ENCODE measurements around the gene AMDHD2.
"Not testable (repeated sequence)": the region's sequence is repeated elsewhere in the genome, so short reads cannot be mapped to it uniquely, and the experiment has no call there.

The AMDHD2 gene

GRCh38 chr16:2477327-2477726 is 42.8 kb upstream of the AMDHD2 start:
- Histone ChIP-seq H3K27me3 (ENCODE audit: control insufficient read depth, low read length) (no peaks in the 10 kb centered on the region), H3K9me3 (ENCODE audit: control insufficient read depth, insufficient read depth, low read length) (no peaks in the 10 kb centered on the region), H3K4me3 (ENCODE audit: low read length) (no peak overlapping the region), H3K79me2 (ENCODE audit: control insufficient read depth, low read length) (peaks cover 90% of the 10 kb centered on the region), H3K36me3 (ENCODE audit: control insufficient read depth, low read length) (peaks cover 14% of the 10 kb centered on the region), H3K27ac (ENCODE audit: low read depth, low read length) (no peak overlapping the region), H3K4me1 (ENCODE audit: control insufficient read depth, low read length) (peaks cover 28% of the 10 kb centered on the region), H3K9me2 (replicated peaks; ENCODE audit: control insufficient read depth, low read length) (no peaks in the 10 kb centered on the region), H4K20me1 (ENCODE audit: control insufficient read depth, insufficient read depth, low read depth, low read length) (peaks cover 21% of the 10 kb centered on the region; the same call in 1 of the 2 replicates), H3F3A (ENCODE audit: control insufficient read depth, insufficient read depth) (no peaks in the 10 kb centered on the region), H3K4me2 (ENCODE audit: low read length) (no peak overlapping the region)
- TF ChIP-seq CTCF (IDR thresholded peaks at IDR 0.05; ENCODE audit: low read depth, low read length, poor library complexity, severe bottlenecking) (no peak), EZH2phosphoT487 (IDR thresholded peaks at IDR 0.05; ENCODE audit: borderline replicate concordance, low read length) (no peak)

GRCh38 chr16:2478279-2478678 is 41.9 kb upstream of the AMDHD2 start:
- H3K79me2 ChIP-seq (ENCODE audit: control insufficient read depth, low read length), result peaks cover 83% of the 10 kb centered on the region
- no peak overlapping the region for H3K4me2 ChIP-seq (ENCODE audit: low read length)

GRCh38 chr16:2479996-2480395 is 40.2 kb upstream of the AMDHD2 start:
- H3K9me2 ChIP-seq (replicated peaks; ENCODE audit: control insufficient read depth, low read length); H3K27me3 ChIP-seq (ENCODE audit: control insufficient read depth, low read length); H3K4me3 ChIP-seq (ENCODE audit: low read length); H3K27ac ChIP-seq (ENCODE audit: low read depth, low read length); H3F3A ChIP-seq (ENCODE audit: control insufficient read depth, insufficient read depth); H3K36me3 ChIP-seq (ENCODE audit: control insufficient read depth, low read length); H3K9me3 ChIP-seq (ENCODE audit: control insufficient read depth, insufficient read depth, low read length); H3K4me2 ChIP-seq (ENCODE audit: low read length): not testable (repeated sequence)
- H4K20me1 ChIP-seq (ENCODE audit: control insufficient read depth, insufficient read depth, low read depth, low read length), result peaks cover 21% of the 10 kb centered on the region; the same call in 1 of the 2 replicates
- H3K4me1 ChIP-seq (ENCODE audit: control insufficient read depth, low read length), result peaks cover 15% of the 10 kb centered on the region
- peaks cover 74% of the 10 kb centered on the region for H3K79me2 ChIP-seq (ENCODE audit: control insufficient read depth, low read length)

More at GRCh38 chr16:2478279-2478678, 41.9 kb upstream of the AMDHD2 start:
- Histone ChIP-seq H3F3A (ENCODE audit: control insufficient read depth, insufficient read depth) (no peaks in the 10 kb centered on the region), H3K27me3 (ENCODE audit: control insufficient read depth, low read length) (no peaks in the 10 kb centered on the region), H4K20me1 (ENCODE audit: control insufficient read depth, insufficient read depth, low read depth, low read length) (peaks cover 21% of the 10 kb centered on the region; the same call in 1 of the 2 replicates), H3K9me2 (replicated peaks; ENCODE audit: control insufficient read depth, low read length) (no peaks in the 10 kb centered on the region), H3K4me1 (ENCODE audit: control insufficient read depth, low read length) (peaks cover 18% of the 10 kb centered on the region), H3K27ac (ENCODE audit: low read depth, low read length) (no peak overlapping the region), H3K9me3 (ENCODE audit: control insufficient read depth, insufficient read depth, low read length) (no peaks in the 10 kb centered on the region), H3K36me3 (ENCODE audit: control insufficient read depth, low read length) (peaks cover 14% of the 10 kb centered on the region), H3K4me3 (ENCODE audit: low read length) (no peak overlapping the region)
- TF ChIP-seq EZH2phosphoT487 (IDR thresholded peaks at IDR 0.05; ENCODE audit: borderline replicate concordance, low read length) (no peak), CTCF (IDR thresholded peaks at IDR 0.05; ENCODE audit: low read depth, low read length, poor library complexity, severe bottlenecking) (no peak)

GRCh38 chr16:2480948-2481347 is 39.2 kb upstream of the AMDHD2 start:
- peaks cover 21% of the 10 kb centered on the region; the same call in 1 of the 2 replicates for H4K20me1 ChIP-seq (ENCODE audit: control insufficient read depth, insufficient read depth, low read depth, low read length)
- H3K27ac ChIP-seq (ENCODE audit: low read depth, low read length), result no peak overlapping the region
- H3K9me3 ChIP-seq (ENCODE audit: control insufficient read depth, insufficient read depth, low read length), result no peaks in the 10 kb centered on the region
- H3K9me2 ChIP-seq (replicated peaks; ENCODE audit: control insufficient read depth, low read length), result no peaks in the 10 kb centered on the region
- peaks cover 13% of the 10 kb centered on the region; the same call in 1 of the 2 replicates for H3K36me3 ChIP-seq (ENCODE audit: control insufficient read depth, low read length)
- no peaks in the 10 kb centered on the region for H3K27me3 ChIP-seq (ENCODE audit: control insufficient read depth, low read length)
- H3K4me3 ChIP-seq (ENCODE audit: low read length), result no peak overlapping the region
- H3F3A ChIP-seq (ENCODE audit: control insufficient read depth, insufficient read depth), result no peaks in the 10 kb centered on the region
- peaks cover 73% of the 10 kb centered on the region for H3K79me2 ChIP-seq (ENCODE audit: control insufficient read depth, low read length)
- TF ChIP-seq EZH2phosphoT487 (IDR thresholded peaks at IDR 0.05; ENCODE audit: borderline replicate concordance, low read length) (no peak), CTCF (IDR thresholded peaks at IDR 0.05; ENCODE audit: low read depth, low read length, poor library complexity, severe bottlenecking) (no peak)
- H3K4me2 ChIP-seq (ENCODE audit: low read length), result no peak overlapping the region
- peaks cover 11% of the 10 kb centered on the region for H3K4me1 ChIP-seq (ENCODE audit: control insufficient read depth, low read length)

Data from DOHH2 (cell line).